Measurements from ENCODE around the gene RRP36.
A peak's percentile ranks its signal among the peaks of the same experiment; 100 is the strongest.
"Not testable (repeated sequence)": the region's sequence is repeated elsewhere in the genome, so short reads cannot be mapped to it uniquely, and the experiment has no call there.

Gene RRP36, protein sequence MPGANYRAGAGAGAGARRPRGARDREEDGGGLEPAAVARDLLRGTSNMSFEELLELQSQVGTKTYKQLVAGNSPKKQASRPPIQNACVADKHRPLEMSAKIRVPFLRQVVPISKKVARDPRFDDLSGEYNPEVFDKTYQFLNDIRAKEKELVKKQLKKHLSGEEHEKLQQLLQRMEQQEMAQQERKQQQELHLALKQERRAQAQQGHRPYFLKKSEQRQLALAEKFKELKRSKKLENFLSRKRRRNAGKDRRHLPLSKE

DNA sequence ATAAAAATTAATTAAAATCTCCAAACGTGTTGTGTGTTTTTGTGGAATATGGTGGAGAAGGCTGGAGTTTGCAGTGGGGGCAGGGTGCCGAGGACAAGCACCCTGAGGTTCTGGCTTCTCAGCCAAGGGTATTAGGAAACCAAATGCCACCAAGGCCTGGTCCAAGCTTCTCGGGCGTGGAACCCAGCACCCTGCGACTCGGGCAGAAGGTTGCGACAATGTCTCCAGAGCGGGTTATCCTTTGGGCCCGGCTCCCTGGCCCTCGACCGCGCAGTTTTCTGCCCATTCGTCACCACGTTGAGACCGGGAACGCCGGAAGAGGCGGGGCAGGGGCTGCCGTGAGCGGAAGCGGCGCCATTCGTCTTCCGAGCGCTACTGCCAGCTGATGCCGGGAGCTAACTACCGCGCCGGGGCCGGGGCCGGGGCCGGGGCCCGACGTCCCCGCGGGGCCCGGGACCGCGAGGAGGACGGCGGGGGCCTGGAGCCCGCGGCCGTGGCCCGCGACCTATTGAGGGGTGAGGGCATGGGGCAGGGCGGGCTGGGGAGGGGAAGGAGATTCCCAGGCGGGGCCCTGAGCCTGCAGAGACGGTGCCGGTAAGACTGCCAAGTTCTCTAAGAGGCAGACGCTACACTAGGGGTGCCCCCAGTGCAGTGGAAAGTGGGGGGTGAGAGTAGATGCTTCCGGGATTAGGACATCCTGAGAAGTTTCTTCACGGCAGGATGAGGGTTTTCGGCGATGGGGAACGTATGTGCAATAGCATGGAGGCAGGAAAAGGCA lies at the start of gene RRP36:
Gene RRP36, plus strand, starts transcription at position 354 of the 778 bp plus-strand sequence. Its CDS starts 32 bp downstream, at position 386.
- DNase-seq = peak; percentile 72

GRCh38 chr6:42971746-42972327 lies 49.6 kb upstream of the RRP36 start:
- DNase-seq = no peak

DNA sequence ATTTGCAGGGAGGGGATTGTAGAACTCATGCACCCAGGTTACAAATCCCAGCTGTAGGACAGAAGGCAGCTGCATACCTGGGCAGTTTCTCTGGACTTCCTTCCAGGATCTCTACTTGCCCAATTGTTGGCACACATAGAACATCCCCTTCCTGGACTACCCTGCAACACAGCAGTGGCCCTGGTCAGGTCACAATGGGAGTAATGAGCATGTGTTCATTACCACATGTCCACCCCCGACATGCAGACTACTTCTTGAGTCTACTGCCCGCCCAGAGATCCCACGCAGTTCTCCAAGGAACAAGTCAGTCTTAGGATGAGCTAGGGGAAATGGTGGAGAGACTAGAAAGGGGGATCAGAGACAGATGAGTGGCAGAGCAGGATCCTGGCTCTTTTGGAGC lies 47.5 kb upstream of the RRP36 start:
- DNase-seq = no peak

GRCh38 chr6:42974919-42975505 lies 46.4 kb upstream of the RRP36 start:
- no peak for DNase-seq

DNA sequence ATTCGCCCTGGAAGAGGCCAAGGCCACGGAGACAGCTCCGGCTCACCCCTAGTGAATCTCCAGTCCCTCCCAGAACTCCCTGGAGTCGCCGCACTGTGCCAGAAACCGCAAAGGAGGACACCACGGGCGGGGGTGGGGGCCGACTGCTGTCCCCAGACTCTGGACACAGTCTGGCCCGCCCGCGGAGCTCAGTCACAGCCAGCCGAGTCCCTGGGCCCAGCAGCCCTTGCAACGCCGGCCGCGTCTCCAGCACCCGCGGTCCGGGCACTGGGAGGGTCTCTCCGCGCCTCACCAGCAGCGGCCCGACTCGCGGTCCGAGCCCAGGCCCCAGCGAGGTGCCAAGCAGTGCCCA lies 43.0 kb upstream of the RRP36 start:
- DNase-seq = no peak

DNA sequence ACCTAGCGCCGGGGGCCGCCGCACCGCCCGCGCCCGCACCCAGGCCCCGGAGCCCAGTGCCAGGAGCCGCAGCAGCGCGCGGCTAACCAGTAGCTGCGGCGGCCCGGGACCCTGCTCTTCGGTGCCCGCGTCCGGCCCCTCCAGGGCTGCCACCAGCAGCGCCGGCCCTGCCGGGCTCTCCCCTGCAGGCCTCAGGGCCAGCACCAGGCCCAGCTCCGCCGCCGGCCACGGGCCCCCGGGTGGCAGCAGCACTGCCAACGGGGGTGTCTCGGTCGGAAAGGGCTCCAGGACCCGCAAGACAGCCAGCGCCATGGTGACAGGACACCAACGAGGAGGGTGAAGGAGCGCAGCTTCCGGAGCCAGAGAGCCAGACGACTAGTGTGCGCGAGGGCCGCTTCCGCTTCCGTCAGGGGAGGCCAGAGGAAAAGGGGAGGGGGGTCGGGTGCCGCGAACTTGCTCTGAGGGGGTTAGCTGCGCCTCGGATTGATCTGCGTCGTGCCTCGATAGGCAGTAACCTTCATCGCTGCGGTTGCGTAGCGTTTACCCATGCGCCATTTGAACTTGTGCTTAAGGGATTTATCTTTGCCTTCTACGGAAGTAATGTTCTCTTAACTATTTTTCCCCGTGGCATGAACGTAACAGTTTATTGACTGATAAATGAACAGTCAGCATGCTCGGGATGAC lies 42.4 kb upstream of the RRP36 start, which contains the start of gene PEX6:
Gene PEX6, minus strand, starts transcription at position 343 of the 684 bp plus-strand sequence. Its CDS starts 31 bp downstream, at position 312.
- DNase-seq = peak; percentile 90

GRCh38 chr6:42979523-42980177 lies 41.8 kb upstream of the RRP36 start:
- no peak for DNase-seq

DNA sequence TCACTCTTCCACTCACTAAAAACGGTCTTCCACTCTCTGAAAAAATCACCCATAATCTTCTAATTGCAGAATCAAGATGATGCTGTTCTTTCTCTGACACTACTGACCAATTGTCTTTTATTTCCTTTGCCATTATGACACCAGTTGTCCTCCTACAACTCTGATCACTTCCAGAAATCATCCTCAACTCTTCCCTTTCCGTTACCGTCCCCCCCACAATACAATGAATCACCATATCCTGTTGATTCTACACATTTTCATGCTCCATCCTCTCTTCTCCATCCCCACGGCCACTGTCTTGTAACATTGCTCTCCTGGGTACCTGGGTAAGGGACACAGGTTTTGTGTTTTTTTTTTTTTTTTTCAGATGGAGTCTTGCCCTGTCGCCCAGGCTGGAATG lies 39.6 kb upstream of the RRP36 start:
- DNase-seq = no peak

DNA sequence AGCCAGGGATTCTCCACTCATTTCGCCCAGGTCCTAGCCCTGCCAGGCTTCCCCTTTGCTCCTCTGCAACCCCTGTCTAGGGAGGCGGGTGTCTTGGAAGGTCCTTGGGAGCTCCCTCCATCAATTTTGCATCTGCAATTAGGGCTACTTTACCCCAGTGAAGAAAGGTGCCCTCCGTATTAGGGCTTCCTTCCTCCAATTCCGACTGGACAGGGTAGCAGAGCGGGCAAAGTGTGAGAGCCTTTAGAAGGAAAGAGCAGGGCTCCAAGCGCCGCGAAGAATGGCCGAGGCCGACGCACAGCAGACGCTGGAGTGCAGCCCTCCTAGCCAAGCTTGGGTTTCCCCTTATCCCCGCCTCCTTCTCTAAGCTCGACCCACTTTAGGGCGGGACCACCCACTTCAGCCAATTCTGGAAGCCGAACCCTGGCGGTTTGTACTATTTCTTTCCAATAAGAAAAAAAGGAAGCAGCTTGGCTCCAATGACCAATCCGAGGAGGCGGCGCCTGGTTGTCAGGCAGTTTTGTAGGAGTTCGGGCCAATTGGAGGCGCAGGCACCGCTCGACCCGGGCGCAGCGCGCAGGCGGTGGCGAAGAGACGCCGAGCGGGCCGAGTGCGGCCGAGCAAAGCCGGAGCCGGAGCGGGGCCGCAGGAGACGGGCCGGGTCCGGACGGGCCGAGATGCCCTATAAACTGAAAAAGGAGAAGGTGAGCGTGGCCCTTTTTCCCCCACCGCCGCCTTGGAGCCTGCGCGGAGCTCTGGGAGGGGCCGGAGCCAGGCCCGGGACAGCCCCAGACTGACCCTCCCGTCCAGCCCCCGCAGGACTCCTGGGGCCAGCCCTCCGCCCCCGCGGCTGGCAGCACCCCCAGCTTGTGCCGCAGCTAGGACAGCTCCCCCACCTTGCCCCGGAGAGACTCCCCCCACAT lies 37.2 kb upstream of the RRP36 start, which contains the start of gene PPP2R5D:
Gene PPP2R5D, plus strand, starts transcription at position 570 of the 923 bp plus-strand sequence. Its CDS starts 108 bp downstream, at position 678.
- peak; percentile 95 for DNase-seq

GRCh38 chr6:42984924-42985475 lies 36.4 kb upstream of the RRP36 start:
- DNase-seq = peak; percentile 28

GRCh38 chr6:42987533-42988451 lies 33.6 kb upstream of the RRP36 start:
- DNase-seq = no peak

DNA sequence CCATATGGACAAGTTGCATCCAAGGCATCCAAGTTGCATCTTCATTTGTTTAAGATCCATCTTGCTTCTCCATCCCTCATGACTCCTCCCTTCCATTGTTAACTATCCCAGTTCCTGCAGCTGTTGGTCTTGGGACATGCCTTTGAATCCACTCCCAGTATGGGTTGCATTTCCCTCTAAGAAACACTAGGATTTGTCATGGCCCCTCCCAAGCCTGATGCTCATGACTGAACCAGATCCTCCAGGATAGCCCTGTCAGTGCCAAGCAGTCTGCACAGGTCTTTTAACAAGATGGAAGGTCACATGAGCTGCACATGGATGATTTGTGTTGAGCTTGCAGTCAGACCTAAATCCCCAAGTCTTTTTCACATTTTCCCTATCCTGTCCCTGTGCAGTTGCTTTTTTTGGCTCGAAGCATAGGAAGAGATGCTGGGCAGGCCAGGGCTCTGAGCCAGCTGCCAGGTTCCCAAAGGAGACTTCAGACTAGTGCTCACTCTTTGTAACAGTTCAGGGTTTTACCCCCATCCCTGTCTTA lies 32.9 kb upstream of the RRP36 start:
- no peak for DNase-seq

GRCh38 chr6:42989923-42990322 lies 31.5 kb upstream of the RRP36 start:
- no peak for DNase-seq

GRCh38 chr6:42993445-42993844 lies 28.0 kb upstream of the RRP36 start:
- DNase-seq = no peak

DNA sequence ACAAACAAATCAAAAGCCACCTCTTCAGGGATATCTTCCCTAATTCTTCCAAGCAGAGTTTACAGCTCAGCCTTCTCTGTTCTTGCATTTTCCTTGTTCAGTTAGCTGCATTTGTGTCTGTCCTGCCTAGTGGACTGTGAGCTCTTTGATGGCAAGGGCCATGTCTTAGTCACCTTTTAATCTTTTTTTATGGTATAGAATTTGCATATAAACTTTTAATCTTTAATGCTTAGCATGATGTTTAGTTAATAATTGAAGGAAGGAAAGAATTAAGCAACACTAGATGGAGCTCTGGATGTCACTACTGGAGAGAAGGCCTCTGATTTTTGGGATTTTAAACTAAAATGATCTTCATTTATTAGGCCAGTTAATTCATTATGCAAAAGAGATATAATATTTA lies 24.9 kb upstream of the RRP36 start:
- DNase-seq = no peak

DNA sequence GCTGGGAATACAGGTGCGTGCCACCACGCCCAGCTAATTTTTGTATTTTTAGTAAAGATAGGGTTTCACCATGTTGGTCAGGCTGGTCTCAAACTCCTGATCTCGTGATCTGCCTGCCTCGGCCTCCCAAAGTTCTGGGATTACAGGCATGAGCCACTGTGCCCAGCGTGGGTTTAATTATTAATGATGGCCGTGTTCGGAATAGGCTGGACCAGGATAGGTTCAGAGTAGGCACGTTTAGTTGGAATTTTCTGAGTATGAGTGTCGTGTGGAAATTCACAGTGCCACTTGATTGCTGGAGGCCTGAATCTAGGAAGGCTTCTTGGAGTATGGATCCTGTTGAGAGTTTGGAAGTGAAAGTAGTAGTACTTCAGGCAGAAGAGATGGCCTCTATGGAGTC lies 23.2 kb upstream of the RRP36 start:
- not testable (repeated sequence) for DNase-seq

DNA sequence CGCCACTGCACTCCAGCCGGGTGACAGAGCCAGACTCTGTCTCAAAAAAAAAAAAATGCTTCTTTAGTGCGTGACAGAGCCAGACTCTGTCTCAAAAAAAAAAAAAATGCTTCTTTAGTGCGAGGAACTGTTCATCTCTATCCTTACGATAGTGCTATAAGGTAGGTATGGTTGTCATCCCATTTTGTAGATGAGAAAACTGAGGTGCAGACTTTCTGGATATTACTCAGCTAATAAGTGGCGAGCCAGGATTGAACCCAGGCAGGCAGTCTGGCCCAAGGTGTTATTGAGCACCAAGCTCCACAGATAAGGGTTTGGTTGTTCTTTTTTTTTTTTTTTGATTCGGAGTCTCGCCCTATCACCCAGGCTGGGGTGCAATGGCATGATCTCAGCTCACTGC lies 19.6 kb upstream of the RRP36 start:
- no peak for DNase-seq

GRCh38 chr6:43005844-43006243 lies 15.6 kb upstream of the RRP36 start:
- DNase-seq = no peak

GRCh38 chr6:43006251-43006650 lies 15.2 kb upstream of the RRP36 start:
- DNase-seq = no peak
